Measurements from ENCODE around the gene HNRNPR. TPM values are rescaled to one million over a fixed set of nuclear protein-coding genes. Genes with fewer than 3 reads are reported as not detected.
A peak's percentile ranks its signal among the peaks of the same experiment; 100 is the strongest.

HNRNPR gene
- total RNA-seq, 1 experiment from 2014 or later: 162 TPM

DNA sequence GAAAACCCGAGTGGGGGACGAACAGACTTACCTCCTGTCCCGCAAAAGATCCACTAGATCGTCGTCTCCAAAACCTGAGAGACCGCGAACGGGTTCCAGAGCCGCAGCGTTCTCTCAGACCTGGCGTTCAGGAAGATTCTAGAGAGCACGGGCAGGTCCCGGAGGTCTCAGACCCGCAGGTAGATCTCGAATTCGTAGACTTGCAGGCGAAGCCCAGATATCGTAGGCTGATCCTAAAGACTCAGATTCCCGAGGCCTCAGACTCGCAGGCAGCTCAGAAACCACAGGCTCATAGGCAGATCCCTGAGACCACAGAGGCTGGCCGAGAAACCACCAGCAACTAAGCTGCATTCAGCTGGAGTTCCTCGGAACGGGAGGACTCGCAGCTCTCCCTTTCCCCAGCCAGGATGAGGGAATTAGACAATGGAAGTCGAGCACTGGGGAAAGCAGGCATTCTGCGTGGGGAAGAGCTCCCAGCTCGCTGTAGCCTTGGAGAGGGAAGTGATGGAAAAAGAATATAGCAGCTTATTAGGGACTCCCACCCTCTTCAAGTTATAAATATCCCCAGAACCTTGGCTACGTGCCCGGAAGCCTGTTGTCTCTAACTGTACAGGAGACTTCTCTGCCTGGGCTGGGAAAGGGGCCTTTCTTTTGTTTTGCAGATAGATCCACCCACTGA is 25.4 kb upstream of the HNRNPR start, which contains the start of gene ZNF436:
Gene ZNF436, minus strand, starts transcription at position 502 of the 679 bp plus-strand sequence. CDS start 1,831 bp downstream, outside the sequence.
- DNase-seq (ENCODE audit: low spot score): peak; percentile 48

DNA sequence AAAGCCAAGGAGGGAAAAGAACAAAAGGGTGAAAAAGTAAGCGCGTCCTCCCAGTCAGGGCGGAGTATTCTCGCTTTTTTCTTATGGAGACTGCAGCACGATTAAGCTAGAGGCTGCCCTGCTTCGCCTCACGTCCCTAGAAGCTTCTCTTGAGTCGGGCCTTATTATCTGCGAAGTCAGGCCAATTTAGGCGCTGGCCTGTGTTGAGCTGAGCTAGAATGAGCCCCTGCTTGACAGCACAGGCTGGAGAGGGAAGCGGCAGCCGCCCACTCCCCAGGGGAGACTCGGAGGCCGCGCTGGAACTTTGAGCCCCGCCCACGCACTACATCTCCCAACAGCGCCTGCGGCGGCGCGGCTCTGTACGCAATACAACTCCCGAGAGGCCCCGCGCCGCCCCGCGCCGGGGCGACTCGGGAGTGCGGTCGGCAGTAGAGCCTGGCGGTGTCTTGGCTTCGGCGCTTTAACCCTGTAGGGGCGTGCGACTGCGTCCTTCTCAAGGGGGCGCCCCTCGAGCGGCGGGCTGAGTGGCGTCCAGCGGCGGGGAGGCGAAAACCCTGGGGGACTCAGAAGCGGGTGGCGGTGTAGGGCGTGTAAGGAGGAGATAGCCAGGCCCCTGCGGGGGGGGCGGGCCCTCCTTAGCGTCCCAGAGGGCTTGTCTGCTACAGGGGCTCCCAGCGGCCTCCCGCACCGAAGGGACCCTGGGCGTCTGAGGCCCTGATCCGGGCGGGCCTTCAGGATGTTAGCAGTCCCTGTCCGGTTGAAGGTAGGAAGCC is 24.7 kb upstream of the HNRNPR start:
- DNase-seq (ENCODE audit: low spot score): peak; percentile 44

- peak; percentile 94 for DNase-seq (ENCODE audit: low spot score)
Observed at GRCh38 chr1:23367791-23368561, 23.9 kb upstream of the HNRNPR start.

DNA sequence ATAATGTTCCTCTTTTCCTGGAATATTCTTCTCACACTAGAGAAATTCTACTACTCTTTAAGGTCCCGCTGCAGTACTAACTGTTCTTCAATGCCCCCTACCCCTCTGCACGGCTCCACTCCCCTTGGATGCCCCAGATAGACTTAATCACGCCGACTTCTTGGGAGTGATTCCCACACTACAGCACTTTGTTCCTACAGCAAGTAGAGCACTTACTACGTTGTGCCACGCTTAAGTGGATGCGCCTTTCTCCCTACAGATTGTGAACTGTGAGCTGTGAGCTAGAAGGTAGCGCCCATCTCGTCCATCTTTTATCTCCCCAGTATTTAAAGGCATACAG is 23.3 kb upstream of the HNRNPR start:
- DNase-seq (ENCODE audit: low spot score): no peak

GRCh38 chr1:23366598-23366997 is 22.5 kb upstream of the HNRNPR start:
- no peak for DNase-seq (ENCODE audit: low spot score)

GRCh38 chr1:23366146-23366545 is 22.1 kb upstream of the HNRNPR start:
- DNase-seq (ENCODE audit: low spot score): no peak

DNA sequence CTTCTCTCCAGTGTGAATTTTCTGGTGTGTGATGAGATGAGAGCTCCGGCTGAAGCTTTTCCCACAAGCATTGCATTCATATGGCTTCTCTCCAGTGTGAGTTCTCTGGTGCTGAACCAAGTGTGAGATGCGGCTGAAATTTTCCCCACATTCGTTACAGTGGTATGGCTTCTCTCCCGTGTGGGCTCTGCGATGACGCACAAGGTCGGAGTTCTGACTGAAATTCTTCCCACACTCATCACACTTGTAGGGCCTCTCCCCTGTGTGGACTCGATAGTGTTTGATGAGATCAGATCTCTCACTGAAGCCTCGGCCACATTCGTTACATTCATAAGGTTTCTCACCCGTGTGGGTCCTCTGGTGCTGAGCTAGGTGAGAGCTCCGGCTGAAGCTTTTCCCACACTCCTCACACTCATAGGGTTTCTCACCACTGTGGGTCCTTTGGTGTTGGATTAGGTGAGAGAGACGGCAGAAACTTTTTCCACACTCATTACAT is 18.2 kb upstream of the HNRNPR start:
- DNase-seq (ENCODE audit: low spot score): no peak

GRCh38 chr1:23358310-23358875 is 14.3 kb upstream of the HNRNPR start:
- DNase-seq (ENCODE audit: low spot score): no peak

- no peak for DNase-seq (ENCODE audit: low spot score)
Observed at GRCh38 chr1:23357138-23357908, 13.2 kb upstream of the HNRNPR start.

- no peak for DNase-seq (ENCODE audit: low spot score)
Observed at GRCh38 chr1:23356471-23357137, 12.5 kb upstream of the HNRNPR start.

- no peak for DNase-seq (ENCODE audit: low spot score)
Observed at GRCh38 chr1:23354245-23354644, 10.2 kb upstream of the HNRNPR start.

- DNase-seq (ENCODE audit: low spot score): no peak
Observed at GRCh38 chr1:23352096-23352695, 8.1 kb upstream of the HNRNPR start.

DNA sequence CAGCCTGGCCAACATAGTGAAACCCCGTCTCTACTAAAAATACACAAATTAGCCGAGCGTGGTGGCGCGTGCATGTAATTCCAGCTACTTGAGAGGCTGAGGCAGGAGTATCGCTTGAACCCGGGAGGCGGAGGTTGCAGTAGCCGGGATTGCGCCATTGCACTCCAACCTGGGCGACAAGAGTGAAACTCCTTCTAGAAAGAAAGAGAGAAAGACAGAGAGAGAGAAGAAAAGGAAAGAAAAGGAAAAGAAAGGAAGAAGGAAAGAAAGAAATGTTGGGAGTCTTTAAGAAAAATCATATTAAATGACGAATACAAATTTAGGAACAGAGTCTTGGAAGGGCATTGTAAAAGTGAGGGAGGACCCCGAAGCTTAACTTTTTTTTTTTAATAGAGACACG is 1.8 kb upstream of the HNRNPR start:
- no peak for DNase-seq (ENCODE audit: low spot score)

DNA sequence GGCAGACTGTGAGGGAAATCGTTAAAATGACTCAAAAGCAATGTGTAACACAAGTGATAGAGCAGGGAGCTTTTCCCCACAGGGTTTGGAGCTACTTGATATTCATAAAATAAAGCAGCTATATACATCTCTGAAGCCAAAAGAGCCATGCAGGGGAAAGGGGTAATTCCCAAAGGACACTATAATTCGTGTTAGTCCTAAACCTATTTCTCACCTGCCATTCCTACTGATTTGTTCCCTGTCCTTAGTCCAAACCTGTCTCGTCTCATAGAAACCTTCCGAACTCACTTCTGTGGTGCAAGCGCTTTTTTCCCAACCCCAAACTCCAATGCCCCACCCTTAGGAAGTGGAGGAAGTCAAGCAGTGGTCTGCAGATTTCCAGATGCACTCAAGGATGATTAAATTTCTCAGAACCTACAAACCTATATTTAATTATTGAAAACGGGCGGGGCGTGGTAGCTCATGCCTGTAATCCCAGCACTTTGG is 946 bp upstream of the HNRNPR start:
- no peak for DNase-seq (ENCODE audit: low spot score)

GRCh38 chr1:23343221-23344110 is 618 bp downstream of the HNRNPR start:
- DNase-seq (ENCODE audit: low spot score): peak; percentile 51

GRCh38 chr1:23341931-23342692 is 2.0 kb downstream of the HNRNPR start:
- DNase-seq (ENCODE audit: low spot score): no peak

DNA sequence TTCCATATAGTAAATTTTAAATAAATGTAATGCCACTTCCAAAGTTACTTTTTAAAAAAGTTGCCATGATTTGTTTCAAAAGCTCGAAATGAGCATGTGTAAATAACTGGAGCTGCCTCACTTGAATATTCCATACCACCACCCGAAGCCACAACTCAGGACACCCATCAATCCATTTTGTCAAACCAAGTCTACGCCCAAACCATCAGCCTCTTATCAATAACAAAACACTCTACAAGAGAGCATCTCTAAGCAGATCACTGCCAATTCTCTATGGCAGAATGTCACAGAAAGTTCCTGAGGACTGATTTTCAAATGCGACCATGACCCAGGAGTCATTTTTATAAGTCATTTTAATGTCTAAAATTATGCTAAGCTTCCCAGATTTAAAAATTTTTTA is 4.5 kb downstream of the HNRNPR start:
- DNase-seq (ENCODE audit: low spot score): no peak

- DNase-seq (ENCODE audit: low spot score): no peak
Observed at GRCh38 chr1:23337869-23338268, 6.2 kb downstream of the HNRNPR start.
